NCI-H345 (cell line): ENCODE measurements around the gene MYO15B.

Experiments used
- DNase-seq: peaks from one replicate; lab custom pipeline; 2025; lab: John Stamatoyannopoulos, UW

MYO15B gene

GRCh38 chr17:75639327-75639726, 51.7 kb downstream of the MYO15B start:
- DNase-seq = no peak

- no peak for DNase-seq
These were observed 52.4 kb downstream of the MYO15B start for GRCh38 chr17:75639771-75640555.

GRCh38 chr17:75640556-75641119, 53.0 kb downstream of the MYO15B start:
- DNase-seq = no peak

GRCh38 chr17:75641343-75641742, 53.7 kb downstream of the MYO15B start:
- no peak for DNase-seq

- DNase-seq = no peak
These were observed 54.7 kb downstream of the MYO15B start for GRCh38 chr17:75642182-75642783.

GRCh38 chr17:75642784-75643642, 55.4 kb downstream of the MYO15B start:
- DNase-seq = no peak

- DNase-seq = no peak
These were observed 56.0 kb downstream of the MYO15B start for GRCh38 chr17:75643643-75644017.

- peak; percentile 87 for DNase-seq
These were observed 57.9 kb downstream of the MYO15B start for GRCh38 chr17:75645501-75645888.

GRCh38 chr17:75645889-75646637, 58.5 kb downstream of the MYO15B start:
- DNase-seq = no peak

- no peak for DNase-seq
These were observed 59.0 kb downstream of the MYO15B start for GRCh38 chr17:75646638-75646992.

- DNase-seq = no peak
These were observed 59.5 kb downstream of the MYO15B start for GRCh38 chr17:75647061-75647460.

- no peak for DNase-seq
These were observed 60.3 kb downstream of the MYO15B start for GRCh38 chr17:75647921-75648320.

- DNase-seq = no peak
These were observed 62.1 kb downstream of the MYO15B start for GRCh38 chr17:75649687-75650086.

GRCh38 chr17:75650874-75651273, 63.3 kb downstream of the MYO15B start:
- no peak for DNase-seq

- DNase-seq = no peak
These were observed 64.7 kb downstream of the MYO15B start for GRCh38 chr17:75652341-75652740.

- peak; percentile 48 for DNase-seq
These were observed 65.4 kb downstream of the MYO15B start for GRCh38 chr17:75652934-75653549.

GRCh38 chr17:75654176-75654575, 66.6 kb downstream of the MYO15B start:
- DNase-seq = no peak

GRCh38 chr17:75658237-75658636, 70.6 kb downstream of the MYO15B start:
- no peak for DNase-seq

GRCh38 chr17:75661531-75661930, 73.9 kb downstream of the MYO15B start:
- no peak for DNase-seq

GRCh38 chr17:75662511-75662910, 74.9 kb downstream of the MYO15B start:
- no peak for DNase-seq

- DNase-seq = no peak
These were observed 76.5 kb downstream of the MYO15B start for GRCh38 chr17:75664099-75664549.
